Epithelial cell of prostate (primary cell): ENCODE results near the gene TREML4.
"Not testable (repeated sequence)": the region's sequence is repeated elsewhere in the genome, so short reads cannot be mapped to it uniquely, and the experiment has no call there.

Source experiments
- DNase-seq: peaks from one replicate; pipeline ENCODE4 v3.0.0-alpha.2; 2011; ENCODE audit warnings: low read depth, low spot score
- H3K27ac ChIP-seq: fragments of 450-650 bp; 2 replicates; pipeline ENCODE4 v1.5.1; 2017; ENCODE audit warnings: mild to moderate bottlenecking

The TREML4 gene

DNA sequence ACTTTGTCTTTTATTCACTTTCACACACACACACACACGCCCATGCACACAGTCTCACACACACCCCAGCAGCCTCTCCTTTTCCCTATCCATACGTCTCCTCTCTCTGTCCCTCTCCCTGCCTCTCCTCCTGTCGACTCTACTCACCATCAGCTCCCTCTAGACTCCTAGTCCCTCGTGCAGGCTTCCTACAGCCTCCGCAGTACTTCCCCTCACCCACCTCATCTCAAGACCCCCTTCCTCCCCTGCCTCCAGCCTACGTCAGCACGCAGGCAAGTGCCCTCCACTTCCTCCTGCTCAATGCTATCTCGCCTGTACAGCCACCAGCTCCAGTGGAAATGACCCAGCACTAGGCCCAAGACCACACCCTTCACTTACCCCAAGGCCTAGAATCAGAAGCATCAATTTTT lies 26.4 kb upstream of the TREML4 start:
- DNase-seq = no peak
- H3K27ac ChIP-seq = no peak overlapping the region

DNA sequence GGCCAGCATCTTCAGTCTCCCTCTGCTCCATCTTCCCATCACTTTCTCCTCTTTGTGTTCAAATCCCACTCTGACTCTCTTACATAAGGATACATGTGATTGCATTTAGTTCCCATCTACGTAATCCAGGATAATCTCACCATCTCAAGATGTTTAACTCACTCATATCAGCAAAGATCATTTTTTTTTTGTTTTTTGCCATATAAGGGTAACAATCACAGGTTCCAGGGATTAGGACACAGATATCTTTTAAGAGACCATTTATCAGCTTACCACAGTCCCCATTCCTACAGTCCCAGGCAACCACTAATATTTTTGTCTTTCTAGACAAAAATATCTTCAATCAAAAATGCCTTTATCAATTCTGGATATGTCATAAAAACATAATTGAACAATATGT lies 24.0 kb upstream of the TREML4 start:
- H3K27ac ChIP-seq = no peak overlapping the region
- DNase-seq = no peak

DNA sequence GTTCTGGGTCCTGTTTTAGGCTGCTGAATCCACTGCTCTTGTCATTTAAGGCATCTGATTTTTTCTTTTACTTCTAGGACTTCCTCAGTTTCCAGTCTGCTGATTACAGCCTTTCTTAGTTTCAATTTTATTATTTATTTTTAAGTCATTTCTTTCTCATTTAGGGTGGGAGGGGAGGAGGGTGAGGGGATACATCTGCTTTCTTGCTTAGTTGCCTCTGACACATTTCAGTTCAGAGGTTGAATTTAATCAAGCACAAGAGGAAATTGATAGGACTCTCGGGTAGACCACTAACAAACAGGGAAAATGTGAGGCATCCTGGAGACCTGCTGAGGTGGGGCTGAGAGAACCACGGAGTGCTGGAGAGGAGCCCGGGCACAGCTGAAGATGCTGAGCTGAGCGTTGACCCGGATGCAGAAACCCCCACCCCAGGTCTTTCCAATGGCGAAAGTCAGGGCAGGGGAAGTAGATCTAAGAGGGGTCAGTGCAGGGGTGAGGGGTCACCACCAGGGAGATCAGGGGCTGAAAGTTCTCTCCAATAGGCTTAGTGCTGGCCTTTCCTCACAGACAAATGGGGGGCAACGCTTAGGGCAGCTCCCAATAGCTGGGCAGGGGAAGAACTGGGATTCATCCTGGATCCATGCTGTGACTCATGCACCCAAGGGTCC lies 19.6 kb upstream of the TREML4 start:
- no peak for DNase-seq
- H3K27ac ChIP-seq = no peak overlapping the region

DNA sequence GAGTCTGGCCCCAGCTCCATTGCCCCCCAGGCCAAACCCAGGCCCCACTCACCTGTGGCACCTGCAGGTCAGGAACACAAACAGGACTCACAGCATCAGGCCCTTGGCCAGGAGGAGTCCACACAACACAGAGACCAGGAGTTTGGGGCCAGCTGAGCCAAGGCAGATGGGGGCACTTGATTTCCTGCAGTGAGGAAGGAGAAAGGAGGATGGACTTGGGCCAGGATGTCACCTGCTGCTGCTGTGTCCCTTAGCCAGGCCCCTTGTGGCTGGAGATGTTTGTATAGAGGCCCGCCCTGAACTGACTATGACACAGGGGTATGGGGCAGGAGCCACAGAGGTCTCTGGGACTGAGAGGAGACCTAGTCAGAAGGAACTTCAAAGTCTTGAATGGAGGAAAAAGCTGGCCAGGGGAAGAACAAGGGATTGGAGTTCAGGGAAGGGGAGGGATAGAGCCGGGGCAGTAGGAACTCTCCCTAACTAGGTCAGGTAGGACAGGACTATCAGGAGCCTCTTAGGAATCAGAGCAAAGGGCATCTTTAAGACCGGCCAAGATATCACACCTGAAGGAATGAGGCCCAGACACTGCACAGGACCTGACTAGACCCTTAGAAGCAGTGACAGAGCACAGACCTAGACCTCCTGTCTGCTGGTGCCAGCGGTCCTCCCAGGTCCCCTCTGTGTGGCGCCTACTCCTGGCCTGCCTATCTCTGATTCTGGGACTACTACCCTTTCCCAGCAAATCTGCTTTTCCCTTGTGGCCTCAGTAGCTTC lies 18.4 kb upstream of the TREML4 start:
- no peak for DNase-seq
- H3K27ac ChIP-seq = no peak overlapping the region

DNA sequence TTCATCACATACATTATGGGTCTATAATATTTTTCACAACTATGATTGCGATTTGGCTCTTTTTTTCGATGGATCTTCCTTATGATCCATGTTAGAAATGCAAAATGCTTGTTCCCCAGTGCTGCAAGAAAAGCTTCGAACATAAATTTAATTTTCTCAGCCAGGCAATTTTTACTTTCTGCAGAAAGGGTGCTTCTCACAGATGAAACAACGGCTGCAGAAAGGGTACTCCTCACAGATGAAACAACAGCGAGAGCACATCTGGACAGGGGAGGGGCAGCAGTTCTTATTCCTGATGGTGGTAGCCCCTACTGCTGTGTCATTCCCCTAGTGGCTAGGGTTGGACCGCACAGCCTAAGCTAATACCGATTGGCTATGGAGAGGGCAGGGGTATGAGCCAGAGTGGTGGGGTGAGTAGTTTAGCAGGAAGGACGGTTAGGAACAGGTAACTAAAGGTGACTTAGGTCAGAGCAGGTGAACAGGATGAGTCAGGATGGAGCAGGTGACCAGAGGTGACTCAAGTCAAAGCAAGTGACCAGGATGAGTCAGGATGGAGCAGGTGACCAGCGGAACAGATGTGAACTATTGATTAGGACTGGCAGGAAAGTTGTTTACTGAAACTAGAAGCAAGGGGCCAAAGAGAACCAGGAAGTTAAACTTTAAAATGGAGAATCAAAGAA lies 13.4 kb upstream of the TREML4 start:
- DNase-seq = no peak
- no peak overlapping the region for H3K27ac ChIP-seq

DNA sequence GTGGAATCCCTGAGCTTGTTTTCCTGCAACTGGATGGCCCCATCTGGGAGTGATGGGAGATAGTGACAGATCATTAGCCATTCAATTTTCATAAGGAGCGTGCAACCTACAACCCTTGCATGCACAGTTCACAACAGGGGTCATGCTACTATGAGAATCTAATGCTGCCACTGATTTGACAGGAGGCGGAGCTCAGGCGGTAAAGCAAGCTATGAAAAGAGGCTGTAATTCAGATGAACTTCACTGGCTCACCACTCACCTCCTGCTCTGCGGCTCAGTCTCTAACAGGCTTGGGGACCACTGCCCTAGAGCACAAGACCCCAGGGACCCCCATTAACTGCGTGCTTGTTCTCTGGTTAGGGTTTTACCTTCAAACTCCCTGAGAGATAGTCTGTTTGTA lies 12.4 kb upstream of the TREML4 start:
- no peak for DNase-seq
- H3K27ac ChIP-seq = no peak overlapping the region

DNA sequence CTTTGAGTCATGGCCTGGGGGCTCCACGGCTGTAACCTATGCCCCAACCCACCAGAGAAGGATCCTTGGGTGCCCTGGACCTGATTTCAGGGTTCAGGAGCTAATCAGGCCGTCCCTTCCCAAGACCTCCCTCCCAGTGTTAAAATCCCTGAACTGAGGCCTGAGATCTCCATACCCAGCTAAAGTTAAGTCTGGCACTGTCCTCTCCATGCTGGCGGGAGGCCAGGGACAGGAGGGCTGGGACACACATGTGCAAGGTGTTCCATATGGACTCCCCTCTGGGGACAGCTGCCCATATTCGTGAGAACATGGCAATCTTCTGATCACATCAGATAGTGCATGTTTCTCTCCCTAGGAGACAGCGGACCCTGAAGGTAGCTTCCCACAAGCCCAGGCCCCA lies 11.5 kb upstream of the TREML4 start:
- H3K27ac ChIP-seq = no peak overlapping the region
- DNase-seq = no peak

DNA sequence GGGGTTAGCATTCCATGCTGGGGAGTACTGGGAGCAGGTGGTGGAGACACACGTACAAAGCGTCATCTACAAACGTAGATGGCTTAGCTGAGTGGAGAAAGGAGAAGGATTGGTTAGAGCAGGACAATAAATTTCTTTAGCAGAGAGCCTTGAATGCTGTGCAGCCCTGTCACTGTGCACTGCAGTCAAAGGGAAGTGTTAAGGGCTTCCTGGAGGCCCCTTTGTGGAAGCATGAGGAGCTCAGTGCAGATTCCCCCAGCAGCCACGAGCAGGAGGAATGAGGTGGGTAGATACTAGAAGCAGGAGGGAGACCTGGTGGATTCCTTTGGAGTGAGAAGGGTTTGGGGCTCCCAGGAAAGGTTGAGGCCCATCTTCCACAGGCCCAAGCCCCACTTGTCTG lies 6.1 kb upstream of the TREML4 start:
- DNase-seq = no peak
- H3K27ac ChIP-seq = no peak overlapping the region

DNA sequence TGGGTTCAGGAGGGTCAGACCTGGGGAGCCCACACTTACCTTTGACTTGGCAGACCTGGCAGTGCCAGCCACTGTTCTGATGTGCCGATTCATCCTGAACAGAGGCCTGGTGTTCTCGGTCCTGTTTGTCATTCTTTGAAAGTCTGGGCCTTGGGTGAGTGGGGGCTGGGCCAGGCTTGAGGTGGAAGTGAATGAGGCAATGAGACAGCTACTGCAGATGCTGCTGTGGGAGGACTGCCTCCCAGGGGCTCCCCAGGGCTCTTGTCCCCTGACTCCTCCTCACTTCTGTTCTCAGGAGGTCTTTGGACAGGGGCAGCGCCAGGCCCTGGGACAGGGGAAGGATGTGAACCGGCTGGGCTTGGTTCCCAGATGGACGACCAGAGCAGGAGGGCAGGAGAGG lies 5.6 kb upstream of the TREML4 start:
- DNase-seq = no peak
- H3K27ac ChIP-seq = no peak overlapping the region

DNA sequence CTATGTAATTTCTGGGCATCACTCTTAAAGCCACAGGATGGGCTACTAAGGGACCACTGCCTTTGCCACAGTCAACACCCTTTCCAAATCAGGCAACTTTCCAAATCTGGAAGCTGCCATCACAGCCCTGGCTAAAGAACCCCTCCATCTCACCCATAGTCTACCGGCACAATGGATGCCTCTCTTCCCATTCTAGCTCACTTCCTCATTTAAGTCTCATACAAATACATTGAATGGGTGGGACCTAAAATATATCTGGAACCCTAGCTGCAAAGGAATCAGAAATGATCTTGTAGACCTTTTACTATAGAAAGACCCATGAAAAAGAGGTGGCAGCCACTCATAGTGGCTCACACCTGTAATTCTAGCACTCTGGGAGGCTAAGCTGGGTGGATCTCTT lies 3.3 kb upstream of the TREML4 start:
- H3K27ac ChIP-seq = no peak overlapping the region
- DNase-seq = no peak

DNA sequence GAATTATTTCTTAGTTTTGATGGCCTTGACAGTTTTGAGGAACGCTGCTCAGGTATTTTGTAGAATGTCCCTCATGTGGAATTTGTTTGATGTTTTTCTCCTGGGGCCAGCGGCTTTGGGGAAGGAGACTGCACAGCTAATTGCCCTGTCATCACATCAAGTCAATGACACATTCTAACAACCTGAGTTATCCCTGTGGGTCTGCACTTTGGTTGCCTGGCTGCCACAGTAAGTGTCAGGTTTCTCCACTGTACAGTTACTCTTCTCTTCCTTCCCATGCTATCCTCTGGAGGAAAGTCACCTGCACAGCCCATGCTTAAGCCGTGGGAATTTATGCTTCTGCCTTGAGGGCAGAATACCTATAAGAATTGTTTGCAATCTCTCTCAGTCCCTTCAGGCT lies 1.4 kb upstream of the TREML4 start:
- no peak for DNase-seq
- no peak overlapping the region for H3K27ac ChIP-seq

DNA sequence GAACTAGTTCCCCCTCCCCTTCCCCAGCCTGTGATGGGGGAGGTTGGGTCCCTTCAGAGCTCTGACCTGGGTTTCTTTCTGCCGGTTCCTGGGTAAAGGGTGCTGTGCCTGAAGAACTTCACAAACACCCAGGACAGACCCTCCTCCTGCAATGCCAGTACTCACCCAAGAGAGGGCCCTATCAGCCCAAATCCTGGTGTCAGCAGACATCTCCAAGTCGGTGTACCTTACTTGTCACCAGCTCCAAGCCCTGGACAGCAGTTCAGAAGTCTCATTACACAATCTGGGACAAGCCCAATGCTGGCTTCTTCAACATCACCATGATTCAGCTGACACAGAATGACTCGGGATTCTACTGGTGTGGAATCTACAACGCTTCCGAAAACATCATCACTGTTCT lies 467 bp downstream of the TREML4 start:
- DNase-seq = no peak
- no peak overlapping the region for H3K27ac ChIP-seq

DNA sequence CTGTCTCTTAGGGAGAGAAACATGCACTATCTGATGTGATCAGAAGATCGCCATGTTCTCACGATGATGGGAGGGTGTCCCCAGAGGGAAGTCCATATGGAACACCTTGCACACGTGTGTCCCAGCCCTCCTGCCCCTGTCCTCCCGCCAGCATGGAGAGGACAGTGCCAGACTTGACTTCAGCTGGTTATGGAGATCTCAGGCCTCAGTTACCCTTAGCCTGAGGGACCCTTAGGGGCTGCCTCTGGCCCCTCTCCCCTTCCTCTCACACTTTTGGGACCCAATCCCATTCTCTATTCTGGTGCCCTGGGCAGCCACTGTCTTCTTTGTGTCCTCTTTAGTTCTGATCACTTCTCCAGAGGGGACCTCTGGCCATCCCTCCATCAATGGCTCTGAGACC lies 1.6 kb downstream of the TREML4 start:
- DNase-seq = no peak
- H3K27ac ChIP-seq = no peak overlapping the region

DNA sequence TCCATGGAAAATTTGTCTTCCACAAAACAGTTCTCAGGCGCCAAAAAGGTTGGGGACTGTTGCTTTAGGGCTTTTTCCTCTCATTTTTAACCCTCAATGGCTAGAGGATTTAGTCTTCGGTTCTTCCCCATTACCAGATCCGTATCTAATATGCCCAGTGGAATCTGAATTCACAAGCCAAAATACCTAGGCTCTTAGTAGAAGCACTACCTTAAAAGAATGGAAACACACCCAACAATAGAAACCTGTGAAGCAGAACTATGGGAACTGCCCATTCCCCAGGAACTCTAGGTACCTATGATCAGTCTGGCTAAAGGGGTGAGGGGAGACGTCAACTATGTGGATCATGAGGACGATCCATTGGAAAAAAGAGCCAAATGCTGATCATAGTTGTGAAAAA lies 3.1 kb downstream of the TREML4 start:
- DNase-seq = no peak

DNA sequence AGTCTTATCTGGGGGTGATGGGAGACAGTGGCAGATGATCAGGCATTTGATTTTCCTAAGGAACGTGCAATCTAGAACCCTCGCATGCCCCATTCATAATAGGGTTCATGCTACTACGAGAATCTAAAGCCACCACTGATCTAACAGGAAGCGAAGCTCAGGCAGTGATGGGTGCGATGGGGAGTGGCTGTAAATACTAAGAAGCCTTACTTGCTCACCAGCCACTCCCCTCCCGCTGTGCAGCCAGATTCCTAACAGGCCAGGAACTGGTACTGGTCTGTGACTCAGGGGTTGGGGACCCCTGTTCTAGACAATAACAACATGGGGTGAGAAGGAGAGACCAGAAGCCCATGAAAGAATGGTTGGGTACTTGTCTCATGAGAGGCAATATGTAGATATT lies 4.5 kb downstream of the TREML4 start:
- no peak overlapping the region for H3K27ac ChIP-seq
- DNase-seq = no peak

More for the DNA sequence above, 3.1 kb downstream of the TREML4 start:
- no peak overlapping the region for H3K27ac ChIP-seq

DNA sequence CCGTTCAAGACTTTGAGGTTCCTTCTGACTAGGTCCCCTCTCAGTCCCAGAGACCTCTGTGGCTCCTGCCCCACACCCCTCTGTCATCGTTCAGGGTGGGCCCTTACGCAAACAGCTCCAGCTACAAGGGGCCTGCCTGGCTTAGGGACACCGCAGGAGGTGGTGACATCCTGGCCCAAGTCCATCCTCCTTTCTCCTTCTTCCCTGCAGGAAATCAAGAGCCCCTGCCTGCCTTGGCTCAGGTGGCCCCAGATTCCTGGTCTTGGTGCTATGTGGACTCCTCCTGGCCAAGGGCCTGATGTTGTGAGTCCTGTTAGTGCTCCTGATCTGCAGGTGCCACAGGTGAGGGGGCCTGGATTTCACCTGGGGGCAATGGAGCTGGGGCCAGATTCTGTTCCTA lies 8.1 kb downstream of the TREML4 start:
- no peak overlapping the region for H3K27ac ChIP-seq
- no peak for DNase-seq

DNA sequence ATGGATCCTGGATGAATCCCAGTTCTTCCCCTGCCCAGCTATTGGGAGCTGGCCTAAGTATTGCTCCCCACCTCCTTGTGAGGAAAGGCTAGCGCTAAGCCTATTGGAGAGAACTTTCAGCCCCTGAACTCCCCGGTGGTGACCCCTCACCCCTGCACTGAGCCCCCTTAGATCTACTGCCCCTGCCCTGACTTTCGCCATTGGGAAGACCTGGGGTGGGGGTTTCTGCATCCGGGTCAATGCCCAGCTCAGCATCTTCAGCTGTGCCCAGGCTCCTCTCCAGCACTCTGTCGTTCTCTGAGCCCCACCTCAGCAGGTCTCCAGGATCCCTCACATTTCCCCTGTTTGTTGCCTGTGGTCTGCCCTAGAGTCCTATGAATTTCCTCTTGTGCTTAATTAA lies 9.0 kb downstream of the TREML4 start:
- no peak for DNase-seq
- no peak overlapping the region for H3K27ac ChIP-seq

DNA sequence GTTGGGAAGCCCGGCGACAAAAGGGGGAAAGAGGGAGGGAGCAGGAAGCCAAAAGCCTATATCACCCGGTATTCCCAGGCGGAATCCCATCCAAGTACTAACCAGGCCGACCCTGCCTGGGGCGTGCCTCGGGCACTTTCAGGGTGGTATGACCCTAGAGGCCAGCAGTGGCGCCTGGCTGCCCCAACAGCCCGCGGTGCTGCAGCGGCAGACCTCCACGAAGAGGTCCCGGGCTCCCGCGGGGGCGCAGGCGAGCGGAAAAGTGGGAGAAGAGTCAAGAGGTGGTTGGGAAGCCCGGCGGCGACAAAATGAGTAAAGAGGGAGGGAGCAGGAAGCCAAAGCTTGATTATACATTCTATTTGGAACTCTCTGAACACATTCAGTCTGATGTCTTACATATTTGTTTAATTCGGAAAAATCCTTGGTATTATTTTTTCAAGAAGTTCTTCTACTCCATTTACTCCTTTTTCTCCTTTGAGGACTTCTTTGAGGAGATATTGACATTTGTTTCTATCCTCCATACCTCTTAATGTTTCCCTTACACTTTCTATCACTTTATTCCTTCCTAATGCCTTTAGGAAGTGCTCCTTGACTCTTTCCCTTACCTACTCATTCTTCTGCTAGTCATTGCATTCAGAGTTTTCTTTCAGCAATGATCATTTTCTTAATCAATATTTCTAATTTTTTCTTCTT lies 11.5 kb downstream of the TREML4 start:
- no peak for DNase-seq
- no peak overlapping the region for H3K27ac ChIP-seq

DNA sequence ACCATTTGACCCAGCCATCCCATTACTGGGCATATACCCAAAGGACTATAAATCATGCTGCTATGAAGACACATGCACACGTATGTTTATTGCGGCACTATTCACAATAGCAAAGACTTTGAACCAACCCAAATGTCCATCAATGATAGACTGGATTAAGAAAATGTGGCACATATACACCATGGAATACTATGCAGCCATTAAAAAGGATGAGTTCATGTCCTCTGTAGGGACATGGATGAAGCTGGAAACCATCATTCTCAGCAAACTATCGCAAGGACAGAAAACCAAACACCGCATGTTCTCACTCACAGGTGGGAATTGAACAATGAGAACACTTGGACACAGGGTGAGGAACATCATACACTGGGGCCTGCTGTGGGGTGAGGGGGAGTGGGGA lies 18.4 kb downstream of the TREML4 start:
- not testable (repeated sequence) for DNase-seq

DNA sequence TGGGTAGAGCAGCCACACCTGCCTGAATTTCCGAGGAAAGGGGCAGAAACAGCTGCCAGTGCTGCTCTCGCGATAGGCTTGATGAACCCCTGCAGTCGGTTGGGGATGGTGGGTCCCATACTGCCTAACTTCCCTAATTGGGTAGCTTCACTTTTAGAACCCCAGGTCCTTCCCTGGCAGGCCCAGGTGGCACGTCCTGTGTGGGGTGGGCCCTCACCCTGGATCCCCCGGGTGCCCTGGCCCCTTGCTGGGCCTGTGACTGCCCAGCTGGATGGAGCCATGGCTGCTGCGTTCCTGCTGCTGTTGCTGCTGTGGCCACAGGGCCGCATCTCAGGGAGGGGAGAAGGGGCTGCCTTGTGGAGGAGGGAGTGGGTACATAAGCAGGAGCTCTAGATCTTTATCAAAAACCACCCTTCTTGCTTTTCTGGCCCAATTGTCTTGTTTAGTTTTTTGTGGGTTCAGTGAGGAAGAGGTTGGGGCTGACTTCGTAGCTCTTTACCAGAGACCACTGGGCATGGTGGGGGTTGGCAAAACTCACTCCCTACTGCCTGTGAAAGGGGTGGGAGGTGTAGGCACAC lies 19.2 kb downstream of the TREML4 start:
- DNase-seq = no peak
- H3K27ac ChIP-seq = no peak overlapping the region

More for the DNA sequence above, 18.4 kb downstream of the TREML4 start:
- not testable (repeated sequence) for H3K27ac ChIP-seq
